GM19438 (cell line): Measurements from ENCODE around the gene RTN4.
"Not testable (repeated sequence)": the region's sequence is repeated elsewhere in the genome, so short reads cannot be mapped to it uniquely, and the experiment has no call there.

Source experiments
- ATAC-seq: cut with Tn5 transposase; IDR thresholded peaks from one replicate; pipeline ENCODE4 v1.9.1; 2021; ENCODE audit warnings: low read depth; ENCODE audit not compliant: unreplicated experiment

The RTN4 gene

GRCh38 chr2:55050100-55050994, at the start of gene RTN4:
TSS of gene RTN4 (minus strand) at chr2:55050451. CDS start at chr2:55050300, 151 bp downstream.
- ATAC-seq = peak; percentile 78

- ATAC-seq = no peak
These were observed 49.2 kb upstream of the RTN4 start for GRCh38 chr2:55099493-55099877.

DNA sequence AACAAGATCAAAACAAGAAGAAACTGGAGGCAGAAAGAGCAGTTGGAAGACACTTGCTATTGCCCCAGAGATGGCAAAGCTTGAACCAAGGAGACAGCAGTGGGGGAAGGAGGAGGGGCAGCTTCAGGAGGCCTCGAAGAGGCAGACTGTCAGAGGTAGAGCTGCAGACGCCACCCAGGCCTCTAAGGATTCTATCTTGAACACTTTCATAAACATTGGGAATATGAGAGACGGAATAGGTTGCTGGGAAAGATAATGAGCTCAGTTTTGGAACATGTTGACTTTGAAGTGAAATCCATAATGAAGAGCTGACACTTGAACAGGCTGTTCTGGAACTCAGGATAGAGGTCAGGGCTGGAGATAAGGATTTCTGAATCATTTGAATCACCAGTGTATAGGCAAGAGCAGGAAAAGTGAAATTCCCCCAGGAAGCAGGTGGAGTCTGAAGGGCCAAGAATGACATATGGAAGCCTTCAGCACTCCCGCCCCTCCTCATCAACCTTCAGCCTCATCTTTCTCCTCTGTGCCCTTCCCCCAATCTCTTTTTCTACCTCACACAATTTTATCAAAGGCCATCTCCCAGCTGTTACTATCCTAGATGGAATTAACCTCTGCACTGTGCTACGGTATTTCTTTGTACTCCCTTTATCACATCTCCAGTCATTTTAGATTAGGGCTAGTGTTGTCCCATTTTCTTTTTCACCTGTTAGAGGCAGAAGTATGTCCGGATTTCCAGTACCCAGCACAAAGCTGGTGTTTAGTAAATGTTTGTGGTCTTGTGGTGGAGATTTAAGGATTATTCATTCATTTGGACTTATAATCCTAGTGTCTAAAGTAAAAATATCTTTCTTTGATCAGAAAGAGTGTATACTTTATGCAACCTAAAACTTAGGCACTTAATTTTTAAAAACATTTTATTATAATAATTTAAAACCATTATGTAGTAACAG, 47.5 kb upstream of the RTN4 start:
- no peak for ATAC-seq

GRCh38 chr2:55097082-55097460, 46.8 kb upstream of the RTN4 start:
- ATAC-seq = no peak

DNA sequence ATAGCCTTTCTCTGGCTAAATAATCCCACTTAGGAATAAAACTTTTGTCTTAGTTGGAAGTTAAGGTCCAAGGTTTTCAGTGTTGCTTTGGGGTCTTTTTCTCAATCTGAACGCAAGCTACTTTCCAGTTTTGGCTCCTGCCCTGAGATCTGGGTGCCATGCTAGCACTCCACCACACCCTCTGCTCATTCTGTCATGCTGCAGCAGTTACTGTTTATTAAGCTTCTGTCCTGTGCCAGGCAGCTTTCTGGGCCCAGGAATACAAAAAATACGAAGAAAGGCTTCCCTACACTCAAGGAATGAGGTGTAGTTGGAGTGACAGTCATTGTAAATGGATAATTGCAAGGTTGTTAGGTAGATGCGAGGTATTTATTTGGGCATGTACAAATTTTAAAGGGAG, 46.3 kb upstream of the RTN4 start:
- ATAC-seq = no peak

DNA sequence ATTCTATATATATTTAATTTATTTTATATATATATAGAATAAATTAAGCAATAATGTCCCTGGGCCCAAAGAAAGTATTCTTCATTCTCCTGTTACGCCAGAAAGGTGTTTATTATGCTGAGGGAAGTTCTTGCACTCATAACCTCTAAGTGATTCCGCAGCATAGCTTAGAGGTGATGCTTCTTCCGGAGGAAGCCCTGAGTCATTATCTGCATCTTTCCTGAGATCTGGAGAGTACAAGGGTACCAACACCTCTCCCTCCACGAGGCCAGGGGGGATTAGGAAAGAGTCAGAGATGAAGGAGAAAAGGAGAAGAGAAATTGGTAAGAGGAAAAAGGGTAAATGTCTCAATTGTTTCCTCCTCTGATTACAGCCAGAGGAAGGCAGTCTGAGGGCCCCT, 43.1 kb upstream of the RTN4 start:
- ATAC-seq = no peak

DNA sequence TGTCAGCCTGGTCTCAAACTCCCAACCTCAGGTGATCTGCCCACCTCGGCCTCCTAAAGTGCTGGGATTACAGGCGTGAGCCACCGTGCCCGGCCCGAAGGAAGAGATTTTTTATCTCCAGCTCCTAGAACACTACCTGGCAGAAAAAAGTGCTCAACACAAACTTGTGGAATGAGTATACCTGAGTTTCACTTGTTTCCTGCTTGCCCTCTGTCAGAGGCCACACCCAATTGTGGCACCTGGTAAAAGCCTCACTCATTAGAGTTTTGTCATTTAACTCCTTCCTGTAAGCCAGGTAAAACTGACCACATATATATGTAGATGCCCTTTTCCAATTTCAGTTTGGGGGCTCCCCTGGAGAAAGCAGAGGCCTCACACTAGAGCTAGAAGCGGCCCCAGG, 42.2 kb upstream of the RTN4 start:
- no peak for ATAC-seq

GRCh38 chr2:55091681-55092080, 41.4 kb upstream of the RTN4 start:
- not testable (repeated sequence) for ATAC-seq

DNA sequence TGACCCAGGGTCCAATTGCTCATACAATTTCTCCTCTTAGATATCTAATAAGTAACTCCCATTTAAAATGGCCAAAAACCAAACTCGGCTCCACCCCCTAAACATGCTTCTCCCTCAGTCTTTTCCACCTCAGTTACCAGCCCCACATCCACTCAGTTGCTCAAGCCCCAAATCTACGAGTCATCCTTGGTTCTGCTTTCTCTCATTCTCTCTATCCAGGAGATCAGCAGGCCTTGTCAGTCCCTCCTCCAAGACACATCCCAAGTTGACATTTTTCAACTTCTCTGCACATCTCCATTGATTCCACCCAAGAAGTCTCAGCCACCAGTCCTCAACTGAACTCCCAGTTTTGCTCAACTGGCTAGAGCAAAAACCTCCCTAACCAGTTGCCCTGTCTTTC, 40.5 kb upstream of the RTN4 start:
- ATAC-seq = no peak

DNA sequence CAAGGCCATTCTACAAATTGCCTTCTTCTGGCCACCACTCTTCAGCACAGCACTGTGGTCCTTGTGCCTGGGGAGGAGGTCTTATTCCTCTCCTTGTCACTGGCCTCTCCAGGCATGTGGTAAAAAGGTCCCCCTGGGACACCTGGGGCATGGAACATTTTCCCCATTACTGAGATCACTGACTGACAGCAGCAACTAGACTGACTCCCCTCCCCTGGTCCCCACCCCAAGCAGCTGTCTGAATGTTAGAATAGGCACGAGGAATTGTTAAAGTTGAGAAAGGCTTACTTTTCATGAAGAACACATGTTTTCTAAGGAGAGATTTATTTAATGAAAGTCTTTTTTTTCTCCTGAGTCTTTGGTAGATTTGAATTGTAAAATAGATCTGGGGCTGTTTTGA, 39.5 kb upstream of the RTN4 start:
- no peak for ATAC-seq

- no peak for ATAC-seq
These were observed 38.1 kb upstream of the RTN4 start for GRCh38 chr2:55088400-55088799.

DNA sequence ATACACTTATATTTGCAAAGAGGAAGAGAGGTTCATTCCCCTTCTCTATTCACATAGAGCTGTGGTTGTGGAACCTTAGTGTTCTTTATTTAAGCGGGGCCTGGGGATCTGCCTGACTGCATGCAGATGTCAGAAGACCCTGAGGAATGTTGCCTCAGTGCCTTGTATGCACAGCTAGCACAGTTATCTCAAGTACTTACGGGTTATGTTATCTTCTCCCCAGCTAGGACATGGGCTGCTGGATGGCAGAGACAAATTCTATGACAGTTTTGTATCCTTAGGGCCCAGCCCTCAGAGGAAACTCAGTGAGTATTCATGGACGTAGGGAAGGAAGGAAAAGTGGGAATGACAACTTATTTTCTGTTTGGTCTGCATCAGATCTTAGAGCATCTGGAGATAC, 37.7 kb upstream of the RTN4 start:
- no peak for ATAC-seq

DNA sequence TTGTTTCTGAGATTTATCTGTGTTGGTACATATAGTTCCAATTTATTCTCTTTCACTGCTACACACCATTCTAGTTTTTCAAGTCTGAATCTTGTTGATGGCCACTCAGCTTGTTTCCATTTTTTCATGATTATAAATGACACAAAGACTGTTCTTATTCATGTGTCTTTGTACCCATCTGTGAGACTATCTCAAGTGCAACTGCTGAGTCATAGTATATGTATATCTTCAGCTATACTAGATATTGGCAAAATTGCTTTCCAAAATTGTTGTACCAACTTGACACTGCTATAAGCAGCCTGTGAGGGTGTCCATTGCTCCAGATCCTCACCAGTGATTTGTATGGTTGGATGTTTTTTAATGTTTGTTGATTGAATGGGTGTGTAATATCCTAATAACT, 37.2 kb upstream of the RTN4 start:
- no peak for ATAC-seq

- no peak for ATAC-seq
These were observed 35.1 kb upstream of the RTN4 start for GRCh38 chr2:55085113-55086040.

DNA sequence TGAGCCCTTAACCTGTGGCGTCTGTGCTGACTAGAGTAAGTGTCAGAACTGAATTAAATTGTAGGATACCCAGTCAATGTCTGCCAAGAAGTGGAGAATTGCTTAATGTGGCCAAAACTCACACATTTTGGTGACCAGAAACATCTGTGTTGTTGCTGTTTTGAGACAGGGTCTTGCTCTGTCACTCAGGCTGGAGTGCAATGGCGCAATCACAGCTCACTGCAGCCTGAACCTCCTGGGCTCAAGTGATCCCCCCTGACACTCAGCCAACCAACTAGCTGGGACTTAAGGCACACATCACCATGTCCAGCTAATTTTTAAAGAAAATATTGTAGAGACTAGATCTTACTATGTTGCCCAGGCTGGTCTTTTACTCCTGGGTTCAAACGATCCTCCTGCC, 34.4 kb upstream of the RTN4 start:
- no peak for ATAC-seq

DNA sequence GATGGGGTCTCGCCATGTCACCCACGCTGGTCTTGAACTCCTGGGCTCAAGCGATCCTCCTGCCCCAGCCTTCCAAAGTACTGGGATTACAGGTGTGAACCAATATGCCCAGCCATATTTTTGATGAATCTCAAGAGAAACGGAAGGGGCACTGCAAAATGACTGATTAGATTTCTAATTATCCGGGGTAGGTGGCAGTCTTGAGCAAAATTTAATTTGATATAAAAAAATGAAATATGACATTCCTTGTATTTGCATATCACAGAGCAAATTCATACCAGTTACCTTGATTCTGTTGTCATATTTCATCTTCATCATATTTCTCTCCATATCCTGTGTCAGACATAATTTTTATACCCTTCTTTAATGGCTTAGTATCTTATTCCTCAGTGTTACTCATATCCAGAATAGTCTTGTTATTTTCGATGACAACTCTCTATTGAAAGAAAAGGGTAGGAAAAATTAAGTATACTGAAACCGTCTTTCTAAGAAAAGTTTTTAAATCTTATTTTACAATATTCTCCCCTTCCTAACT, 30.0 kb upstream of the RTN4 start:
- ATAC-seq = no peak

DNA sequence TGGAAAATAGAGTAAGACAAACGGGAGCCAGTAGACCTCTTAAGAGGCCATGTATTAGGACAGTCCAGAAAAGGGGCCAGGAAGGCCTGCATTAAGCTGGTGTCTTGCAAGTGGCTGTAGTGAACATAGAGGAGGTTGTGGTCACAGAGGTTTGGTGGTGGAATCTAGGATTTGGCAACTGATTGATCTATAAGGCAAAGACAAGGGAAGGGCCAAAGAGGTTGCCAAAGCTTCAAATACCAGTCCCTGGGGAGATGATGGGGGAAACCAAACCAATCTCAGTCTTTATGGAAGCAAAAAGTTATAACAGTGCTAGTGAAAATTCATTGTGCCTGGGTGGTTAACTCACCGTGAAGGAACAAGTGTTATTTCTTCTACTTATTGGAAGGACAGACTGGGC, 28.7 kb upstream of the RTN4 start:
- no peak for ATAC-seq

DNA sequence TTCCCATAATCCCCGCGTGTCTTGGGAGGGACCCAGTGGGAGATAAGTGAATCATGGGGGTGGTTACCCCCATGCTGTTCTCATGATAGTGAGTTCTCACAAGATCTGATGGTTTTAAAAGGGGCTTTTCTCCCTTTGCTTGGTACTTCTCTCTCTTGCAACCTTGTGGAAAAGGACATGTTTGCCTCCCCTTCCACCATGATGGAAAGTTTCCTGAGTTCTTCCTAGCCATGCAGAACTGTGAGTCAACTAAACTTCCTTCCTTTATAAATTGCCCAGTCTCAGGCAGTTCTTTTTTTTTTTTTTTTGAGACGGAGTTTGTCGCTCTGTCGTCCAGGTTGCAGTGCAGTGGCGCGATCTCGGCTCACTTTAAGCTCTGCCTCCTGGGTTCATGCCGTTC, 26.5 kb upstream of the RTN4 start:
- no peak for ATAC-seq

DNA sequence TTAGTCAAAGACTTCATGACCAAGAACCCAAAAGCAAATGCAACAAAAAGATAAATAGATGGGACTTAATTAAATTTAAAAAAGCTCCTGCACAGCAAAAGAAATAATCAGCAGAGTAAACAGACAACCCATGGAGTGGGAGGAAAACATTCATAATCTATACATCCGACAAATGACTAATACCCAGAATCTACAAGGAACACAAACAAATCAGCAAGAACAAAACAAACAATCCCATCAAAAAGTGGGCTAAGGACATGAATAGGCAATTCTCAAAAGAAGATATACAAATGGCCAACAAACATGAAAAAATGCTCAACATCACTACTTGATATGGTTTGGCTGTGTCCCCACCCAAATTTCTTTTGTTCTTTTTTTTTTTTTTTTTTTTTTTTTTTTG, 25.8 kb upstream of the RTN4 start:
- not testable (repeated sequence) for ATAC-seq
